H1 (cell line): ENCODE results near the gene GGCX. TPM values are rescaled to one million over a fixed set of nuclear protein-coding genes. Genes with fewer than 3 reads are reported as not detected.

Source experiments
- CTCF ChIA-PET: fragments of 300-600 bp; sonication (Branson Sonifier 250); formaldehyde crosslinking; loops from one replicate; lab custom pipeline; 2021; ENCODE audit not compliant: partially characterized antibody; lab: Charles Lee
- POLR2A ChIA-PET: fragments of 300-600 bp; sonication (Branson Sonifier 250); formaldehyde crosslinking; loops from one replicate; lab custom pipeline; 2021; ENCODE audit warnings: inconsistent platforms; ENCODE audit not compliant: partially characterized antibody; lab: Charles Lee
- DNase-seq, 2 experiments: peaks; one replicate each; pipeline versions ENCODE4 v3.0.0 to v3.0.0-alpha.2; 2010 to 2022; ENCODE audit warnings: low spot score in 2 of 2, low read depth in 1 of 2, mixed read lengths in 1 of 2
- FAIRE-seq: peaks from 2 replicates; lab custom pipeline; 2011; peaks lifted over from hg19 to GRCh38; lab: Jason Lieb, UNC
- H2AFZ ChIP-seq: 2 replicates; pipeline ENCODE4 v1.8.1; 2012; ENCODE audit warnings: low read length, inconsistent platforms
- H2AK5ac ChIP-seq: 2 replicates; pipeline ENCODE4 v1.6.1; 2013; ENCODE audit warnings: low read depth, low read length
- H2BK120ac ChIP-seq: replicated peaks from 2 replicates; pipeline ENCODE3; 2013; ENCODE audit warnings: low read depth, low read length, inconsistent platforms
- H2BK12ac ChIP-seq: 2 replicates; pipeline ENCODE4 v1.6.1; 2013; ENCODE audit warnings: low read depth, low read length
- H2BK15ac ChIP-seq: 2 replicates; pipeline ENCODE4 v1.6.1; 2013; ENCODE audit warnings: low read length
- H2BK20ac ChIP-seq: 2 replicates; pipeline ENCODE4 v1.6.1; 2013; ENCODE audit warnings: low read length
- H2BK5ac ChIP-seq: 2 replicates; pipeline ENCODE4 v1.6.1; 2013; ENCODE audit warnings: low read depth, low read length
- H3K14ac ChIP-seq: 2 replicates; pipeline ENCODE4 v1.6.1; 2013; ENCODE audit warnings: inconsistent platforms; ENCODE audit not compliant: insufficient read length
- H3K18ac ChIP-seq: 2 replicates; pipeline ENCODE4 v1.6.1; 2013; ENCODE audit warnings: low read length; ENCODE audit errors: extremely low read depth
- H3K23ac ChIP-seq: 2 replicates; pipeline ENCODE4 v1.6.1; 2013; ENCODE audit warnings: inconsistent platforms; ENCODE audit not compliant: insufficient read length
- H3K23me2 ChIP-seq: 2 replicates; pipeline ENCODE4 v1.6.1; 2013; ENCODE audit warnings: low read depth, low read length
- H3K27ac ChIP-seq: 2 replicates; pipeline ENCODE4 v1.6.1; 2011; ENCODE audit warnings: low read depth, low read length, inconsistent platforms
- H3K27me3 ChIP-seq, 4 experiments: replicated peaks in 1 of 4; 1 replicate in 1 of 4; 2 replicates in 3 of 4; pipeline versions ENCODE4 v1.6.1 to v1.8.1; 2011 to 2013; ENCODE audit warnings: low read length in 3 of 4, mild to moderate bottlenecking in 3 of 4, inconsistent platforms in 2 of 4, mixed read lengths in 2 of 4, moderate library complexity in 1 of 4; ENCODE audit not compliant: control insufficient read depth in 3 of 4, insufficient read depth in 3 of 4; ENCODE audit errors: extremely low read depth in 1 of 4
- H3K36me3 ChIP-seq, 4 experiments: 2 replicates each; pipeline versions ENCODE4 v1.6.1 to v1.8.1; 2011 to 2013; ENCODE audit warnings: mild to moderate bottlenecking in 4 of 4, low read length in 3 of 4, moderate library complexity in 2 of 4, control low read depth in 1 of 4, inconsistent platforms in 1 of 4; ENCODE audit not compliant: insufficient read depth in 4 of 4, control insufficient read depth in 2 of 4
- H3K4ac ChIP-seq: replicated peaks from 2 replicates; pipeline ENCODE3; 2013; ENCODE audit warnings: low read length, low read depth, mixed read lengths, inconsistent platforms; ENCODE audit not compliant: insufficient read length
- H3K4me1 ChIP-seq, 4 experiments: replicated peaks in 1 of 4; 1 replicate in 1 of 4; 2 replicates in 3 of 4; pipeline versions ENCODE4 v1.6.1 to v1.8.1; 2011 to 2013; ENCODE audit warnings: low read length in 3 of 4, inconsistent platforms in 2 of 4, mixed read lengths in 1 of 4; ENCODE audit not compliant: insufficient read depth in 4 of 4, control insufficient read depth in 3 of 4
- H3K4me2 ChIP-seq, 2 experiments: 2 replicates each; pipeline versions ENCODE4 v1.6.1 to v1.8.1; 2011 to 2013; ENCODE audit warnings: low read depth in 2 of 2, low read length in 2 of 2, control low read depth in 1 of 2, inconsistent platforms in 1 of 2, mild to moderate bottlenecking in 1 of 2; ENCODE audit not compliant: insufficient read depth in 1 of 2
- H3K4me3 ChIP-seq, 4 experiments: fragments of 200-600, 300-600 bp in 1 of 4; sonication (generic), shearing (Covaris generic), sonication (Bioruptor Twin) in 1 of 4; 2 replicates each; pipeline versions ENCODE4 v1.5.1 to v1.8.1; 2011 to 2016; ENCODE audit warnings: low read length in 4 of 4, low read depth in 3 of 4, control low read depth in 2 of 4, inconsistent platforms in 2 of 4, mild to moderate bottlenecking in 2 of 4, mixed read lengths in 1 of 4, moderate library complexity in 1 of 4; ENCODE audit not compliant: insufficient read depth in 2 of 4; ENCODE audit errors: extremely low read depth in 1 of 4
- H3K56ac ChIP-seq: replicated peaks from 2 replicates; pipeline ENCODE3; 2013; ENCODE audit warnings: low read depth, mild to moderate bottlenecking, mixed read lengths, low read length, inconsistent platforms; ENCODE audit not compliant: insufficient read length
- H3K79me1 ChIP-seq: 2 replicates; pipeline ENCODE4 v1.6.1; 2013; ENCODE audit warnings: low read depth, low read length, control low read depth
- H3K79me2 ChIP-seq, 2 experiments: 2 replicates each; pipeline versions ENCODE4 v1.6.1 to v1.8.1; 2012 to 2013; ENCODE audit warnings: low read length in 2 of 2, mild to moderate bottlenecking in 2 of 2, inconsistent platforms in 1 of 2; ENCODE audit not compliant: insufficient read depth in 2 of 2, control insufficient read depth in 1 of 2
- H3K9ac ChIP-seq, 4 experiments: replicated peaks in 1 of 4; 1 replicate in 1 of 4; 2 replicates in 3 of 4; pipeline versions ENCODE4 v1.6.1 to v1.8.1; 2011 to 2013; ENCODE audit warnings: low read depth in 3 of 4, low read length in 3 of 4, control low read depth in 2 of 4, mild to moderate bottlenecking in 2 of 4, moderate library complexity in 2 of 4, inconsistent platforms in 1 of 4; ENCODE audit errors: extremely low read depth in 1 of 4
- H3K9me3 ChIP-seq, 2 experiments: 2 replicates each; pipeline versions ENCODE4 v1.6.1 to v1.8.1; 2012 to 2013; ENCODE audit warnings: mild to moderate bottlenecking in 2 of 2, moderate library complexity in 2 of 2, control low read depth in 1 of 2, inconsistent platforms in 1 of 2, low read depth in 1 of 2, low read length in 1 of 2, mixed read lengths in 1 of 2; ENCODE audit not compliant: insufficient read depth in 2 of 2
- H4K20me1 ChIP-seq, 2 experiments: replicated peaks in 1 of 2; 2 replicates each; pipeline versions ENCODE3 to v1.8.1; 2011 to 2013; ENCODE audit warnings: inconsistent platforms in 2 of 2, low read length in 2 of 2, mild to moderate bottlenecking in 1 of 2; ENCODE audit not compliant: insufficient read depth in 2 of 2, control insufficient read depth in 1 of 2
- H4K5ac ChIP-seq: 2 replicates; pipeline ENCODE4 v1.6.1; 2013; ENCODE audit warnings: low read length, low read depth, mixed read lengths, inconsistent platforms; ENCODE audit not compliant: insufficient read length
- H4K8ac ChIP-seq: 2 replicates; pipeline ENCODE4 v1.8.0; 2013; ENCODE audit warnings: mild to moderate bottlenecking, moderate library complexity, low read length, inconsistent platforms; ENCODE audit not compliant: insufficient read depth; ENCODE audit errors: extremely low read depth
- H4K91ac ChIP-seq: replicated peaks from 2 replicates; pipeline ENCODE3; 2013; ENCODE audit warnings: low read length, mixed read lengths, inconsistent platforms; ENCODE audit not compliant: insufficient read length
- HDAC2 ChIP-seq, 2 experiments: fragments of 300-600 bp in 1 of 2; sonication (generic) in 1 of 2; IDR thresholded peaks; 2 replicates each; pipeline ENCODE4 v1.6.1; 2011 to 2012; ENCODE audit warnings: low read depth in 2 of 2, low read length in 2 of 2, mild to moderate bottlenecking in 2 of 2, moderate library complexity in 2 of 2, borderline replicate concordance in 1 of 2, inconsistent platforms in 1 of 2
- MAFK ChIP-seq: IDR thresholded peaks from 2 replicates; pipeline ENCODE4 v1.6.1; 2012; ENCODE audit warnings: low read depth, mild to moderate bottlenecking, improper control_type of control experiment, low read length
- NANOG ChIP-seq: IDR thresholded peaks from 2 replicates; pipeline ENCODE4 v1.6.1; 2011; ENCODE audit warnings: low read length, low read depth, mild to moderate bottlenecking, inconsistent platforms; ENCODE audit not compliant: insufficient read depth, poor library complexity, severe bottlenecking
- NRF1 ChIP-seq: IDR thresholded peaks from 2 replicates; pipeline ENCODE4 v1.6.1; 2011; ENCODE audit warnings: mild to moderate bottlenecking, low read depth, low read length, improper control_type of control experiment
- SIN3A ChIP-seq, 2 experiments: IDR thresholded peaks in 1 of 2; conservative IDR thresholded peaks in 1 of 2; 2 replicates each; pipeline ENCODE4 v1.6.1; 2011 to 2012; ENCODE audit warnings: low read length in 2 of 2, improper control_type of control experiment in 1 of 2, low read depth in 1 of 2, mild to moderate bottlenecking in 1 of 2
- SP1 ChIP-seq: IDR thresholded peaks from 2 replicates; pipeline ENCODE4 v1.6.1; 2011; ENCODE audit warnings: low read depth, low read length
- WGBS, 2 experiments: shearing (Covaris generic) in 1 of 2; methylation state at CpG; one replicate each; pipeline versions ENCODE4 v1.1.6 to v1.1.7; 2013 to 2015; ENCODE audit warnings: low lambda C conversion rate in 2 of 2, mixed read lengths in 2 of 2, inconsistent platforms in 1 of 2, low coverage in 1 of 2, missing lambda C conversion rate in 1 of 2; ENCODE audit not compliant: insufficient replicate concordance in 2 of 2, insufficient coverage in 1 of 2, insufficient read length in 1 of 2; ENCODE audit errors: extremely low coverage in 1 of 2, missing lambda C conversion rate in 1 of 2; 5-methylcytosine and 5-hydroxymethylcytosine counted together
- polyA plus RNA-seq, 7 experiments: library from polyadenylated mRNA; depleted of rRNA in 3 of 7; stranded (reverse) in 5 of 7; unstranded in 2 of 7; fragments of >200 nt in 5 of 7; fragments of 200-250 nt in 2 of 7; gene quantifications; 1 replicate in 5 of 7; 2 replicates in 1 of 7; 4 replicates in 1 of 7; pipeline versions ENCODE4 v1.2.1 to v1.2.3, GENCODE V29; 2011 to 2013; ENCODE audit warnings: missing spikeins in 2 of 7, mixed read lengths in 2 of 7
- total RNA-seq: library from RNA; stranded (reverse); fragmentation: NEBNext Ultra II Directional; extraction: Animal tissue kit (Norgen Biotek cat#: 25700); gene quantifications from 2 replicates; pipeline ENCODE4 v1.2.1, GENCODE V29; 2021
- TF ChIP-seq, protein P1 (sequence below), 3 experiments: IDR thresholded peaks; 1 replicate in 2 of 3; 2 replicates in 1 of 3; pipeline versions ENCODE4 v1.5.1 to v1.6.1; 2011; ENCODE audit warnings: low read length in 3 of 3, mild to moderate bottlenecking in 3 of 3, inconsistent platforms in 2 of 3, low read depth in 1 of 3, moderate library complexity in 1 of 3; ENCODE audit not compliant: insufficient read depth in 1 of 3; ENCODE audit errors: control extremely low read depth in 1 of 3
- TF ChIP-seq, protein P2 (sequence below): IDR thresholded peaks from 2 replicates; pipeline ENCODE4 v1.6.1; 2011; ENCODE audit warnings: low read length, improper control_type of control experiment

The GGCX gene
- total and polyA plus RNA-seq, 2 of the 8 experiments (the other 6 are each of a cell fraction or from before 2014, with no cell fraction given), result 29.4 to 33.8 TPM

DNA sequence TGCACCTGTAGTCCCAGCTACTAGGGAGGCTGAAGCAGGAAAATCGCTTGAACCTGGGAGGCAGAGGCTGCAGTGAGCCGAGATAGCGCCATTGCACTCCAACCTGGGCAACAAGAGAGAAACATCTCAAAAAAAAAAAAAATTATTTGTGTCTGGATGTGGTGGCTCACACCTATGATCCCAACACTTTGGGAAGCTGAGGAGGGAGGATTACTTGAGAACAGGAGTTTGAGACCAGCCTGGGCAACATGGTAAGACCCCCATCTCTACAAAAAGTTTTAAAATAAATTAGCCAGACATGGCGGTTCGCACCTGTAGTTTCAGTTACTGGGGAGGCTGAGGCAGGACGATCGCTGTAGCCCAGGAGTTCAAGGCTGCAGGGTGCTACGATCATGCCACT is 14.4 kb upstream of the GGCX start:
- Histone ChIP-seq H3K9me3 (no peaks in the 10 kb centered on the region), H4K5ac (no peak overlapping the region), H4K8ac (no peak overlapping the region), H2AFZ (no peak overlapping the region), H2BK120ac (no peak overlapping the region), H3K27ac (no peak overlapping the region), H2AK5ac (no peak overlapping the region), H3K4me1 (peaks cover 2 to 14% (median 7%) of the 10 kb centered on the region in 4 experiments), H3K9ac (no peak overlapping the region), H3K18ac (no peak overlapping the region), H3K36me3 (no peaks in the 10 kb centered on the region), H3K79me1 (no peaks in the 10 kb centered on the region; the same call in 1 of the 2 replicates), H4K20me1 (peaks cover 2% of the 10 kb centered on the region in 2 experiments), H3K4ac (no peak overlapping the region), H2BK15ac (no peak overlapping the region), H2BK12ac (no peak overlapping the region), H3K56ac (no peak overlapping the region), H3K14ac (no peak overlapping the region), H3K23me2 (peaks cover 2% of the 10 kb centered on the region; the same call in 1 of the 2 replicates), H3K79me2 (no peaks in the 10 kb centered on the region), H2BK5ac (no peak overlapping the region), H3K4me2 (no peak overlapping the region), H2BK20ac (no peak overlapping the region), H3K27me3 (peaks cover 8 to 20% (median 11%) of the 10 kb centered on the region in 4 experiments), H4K91ac (no peak overlapping the region), H3K4me3 (no peak overlapping the region), H3K23ac (no peak overlapping the region)
- FAIRE-seq (no peak), DNase-seq (no peak)
- POLR2A ChIA-PET, result interaction anchor here (2.6 to 4.1 kb wide), 2 partner anchors 27 to 37 kb away, joined by 16 to 20 read pairs; partner anchors contain the start of genes MAT2A and TMEM150A
- CTCF ChIA-PET, result interaction anchor here (0.6 to 1.3 kb wide), 5 partner anchors 10 to 185 kb away, joined by 3 to 5 read pairs (median 3); no protein-coding TSS in a partner anchor
- 90% methylated on average over 8 of the region's 8 CpGs; no CpG with 5 or more reads in 1 of the 2 experiments for WGBS, 2 experiments
- no peak for TF ChIP-seq HDAC2 (IDR thresholded peaks at IDR 0.05; ENCODE audit: borderline replicate concordance in 1 of 2, low read depth in 2 of 2, low read length in 2 of 2)
- TF ChIP-seq NRF1, result no peak
- TF ChIP-seq SP1, result no peak
- TF ChIP-seq, protein P1, sequence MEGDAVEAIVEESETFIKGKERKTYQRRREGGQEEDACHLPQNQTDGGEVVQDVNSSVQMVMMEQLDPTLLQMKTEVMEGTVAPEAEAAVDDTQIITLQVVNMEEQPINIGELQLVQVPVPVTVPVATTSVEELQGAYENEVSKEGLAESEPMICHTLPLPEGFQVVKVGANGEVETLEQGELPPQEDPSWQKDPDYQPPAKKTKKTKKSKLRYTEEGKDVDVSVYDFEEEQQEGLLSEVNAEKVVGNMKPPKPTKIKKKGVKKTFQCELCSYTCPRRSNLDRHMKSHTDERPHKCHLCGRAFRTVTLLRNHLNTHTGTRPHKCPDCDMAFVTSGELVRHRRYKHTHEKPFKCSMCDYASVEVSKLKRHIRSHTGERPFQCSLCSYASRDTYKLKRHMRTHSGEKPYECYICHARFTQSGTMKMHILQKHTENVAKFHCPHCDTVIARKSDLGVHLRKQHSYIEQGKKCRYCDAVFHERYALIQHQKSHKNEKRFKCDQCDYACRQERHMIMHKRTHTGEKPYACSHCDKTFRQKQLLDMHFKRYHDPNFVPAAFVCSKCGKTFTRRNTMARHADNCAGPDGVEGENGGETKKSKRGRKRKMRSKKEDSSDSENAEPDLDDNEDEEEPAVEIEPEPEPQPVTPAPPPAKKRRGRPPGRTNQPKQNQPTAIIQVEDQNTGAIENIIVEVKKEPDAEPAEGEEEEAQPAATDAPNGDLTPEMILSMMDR (IDR thresholded peaks at IDR 0.05; ENCODE audit: control extremely low read depth in 1 of 3, insufficient read depth in 1 of 3, low read depth in 1 of 3, low read length in 3 of 3), result no peak
- TF ChIP-seq MAFK, result no peak
- no peak for TF ChIP-seq SIN3A (conservative IDR thresholded peaks at IDR 0.05 in 1 of 2, IDR thresholded peaks at IDR 0.05 in 1 of 2; ENCODE audit: low read depth in 1 of 2, low read length in 2 of 2)
- TF ChIP-seq NANOG, result no peak
- TF ChIP-seq, protein P2, sequence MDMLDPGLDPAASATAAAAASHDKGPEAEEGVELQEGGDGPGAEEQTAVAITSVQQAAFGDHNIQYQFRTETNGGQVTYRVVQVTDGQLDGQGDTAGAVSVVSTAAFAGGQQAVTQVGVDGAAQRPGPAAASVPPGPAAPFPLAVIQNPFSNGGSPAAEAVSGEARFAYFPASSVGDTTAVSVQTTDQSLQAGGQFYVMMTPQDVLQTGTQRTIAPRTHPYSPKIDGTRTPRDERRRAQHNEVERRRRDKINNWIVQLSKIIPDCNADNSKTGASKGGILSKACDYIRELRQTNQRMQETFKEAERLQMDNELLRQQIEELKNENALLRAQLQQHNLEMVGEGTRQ, result no peak
